PC-9 (cell line): ENCODE results near the gene GPC5.

Experiments used
- EZH2 ChIP-seq: fragments of 200-600 bp; sonication (generic); IDR thresholded peaks from 2 replicates; pipeline ENCODE4 v1.8.0; 2017; ENCODE audit warnings: antibody characterized with exemption, low read depth
- TF ChIP-seq, protein P1 (sequence below): fragments of 200-600 bp; sonication (generic); conservative IDR thresholded peaks from 2 replicates; pipeline ENCODE4 v1.6.1; 2017; ENCODE audit warnings: mixed run types, antibody characterized with exemption, mild to moderate bottlenecking, moderate library complexity

DNA sequence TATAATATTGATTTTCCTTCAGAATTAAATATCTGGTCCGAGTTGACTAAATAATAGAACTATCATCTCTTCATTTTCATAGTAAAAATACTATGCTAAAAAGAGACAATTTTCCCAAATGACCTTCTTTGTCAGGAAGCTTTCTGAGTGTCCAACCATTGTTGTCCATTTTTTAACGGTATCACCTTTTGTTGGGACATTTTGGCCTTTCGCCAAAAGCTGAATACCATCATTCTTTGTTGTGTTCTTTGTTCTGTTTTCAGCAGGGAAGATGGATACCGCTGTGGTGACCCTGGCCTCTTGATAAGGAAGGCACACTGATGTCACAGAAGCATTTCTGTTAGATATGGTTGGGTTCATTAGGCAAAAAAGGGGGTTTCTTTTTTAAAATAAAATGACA lies 1173.8 kb downstream of the GPC5 start:
- TF ChIP-seq, protein P1, sequence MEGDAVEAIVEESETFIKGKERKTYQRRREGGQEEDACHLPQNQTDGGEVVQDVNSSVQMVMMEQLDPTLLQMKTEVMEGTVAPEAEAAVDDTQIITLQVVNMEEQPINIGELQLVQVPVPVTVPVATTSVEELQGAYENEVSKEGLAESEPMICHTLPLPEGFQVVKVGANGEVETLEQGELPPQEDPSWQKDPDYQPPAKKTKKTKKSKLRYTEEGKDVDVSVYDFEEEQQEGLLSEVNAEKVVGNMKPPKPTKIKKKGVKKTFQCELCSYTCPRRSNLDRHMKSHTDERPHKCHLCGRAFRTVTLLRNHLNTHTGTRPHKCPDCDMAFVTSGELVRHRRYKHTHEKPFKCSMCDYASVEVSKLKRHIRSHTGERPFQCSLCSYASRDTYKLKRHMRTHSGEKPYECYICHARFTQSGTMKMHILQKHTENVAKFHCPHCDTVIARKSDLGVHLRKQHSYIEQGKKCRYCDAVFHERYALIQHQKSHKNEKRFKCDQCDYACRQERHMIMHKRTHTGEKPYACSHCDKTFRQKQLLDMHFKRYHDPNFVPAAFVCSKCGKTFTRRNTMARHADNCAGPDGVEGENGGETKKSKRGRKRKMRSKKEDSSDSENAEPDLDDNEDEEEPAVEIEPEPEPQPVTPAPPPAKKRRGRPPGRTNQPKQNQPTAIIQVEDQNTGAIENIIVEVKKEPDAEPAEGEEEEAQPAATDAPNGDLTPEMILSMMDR = no peak
- no peak for TF ChIP-seq EZH2
